Psoas muscle (tissue), 8 donors: ENCODE measurements around the gene ASIC4. TPM values are rescaled to one million over a fixed set of nuclear protein-coding genes. Genes with fewer than 3 reads are reported as not detected.

Experiments used
- ATAC-seq, 4 donors: fragments of 200-7000 bp; cut with Tn5 transposase; one replicate each; pipeline ENCODE4 v1.9.1; 2020; ENCODE audit warnings: moderate library complexity in 3 of 4, mild to moderate bottlenecking in 2 of 4
- DNase-seq, 2 donors: peaks; one replicate each; pipeline ENCODE4 v3.0.0-alpha.2; 2020
- H3K27ac ChIP-seq: fragments of 200-600 bp; one replicate; pipeline ENCODE4 v1.8.0; 2022
- H3K27me3 ChIP-seq, 3 donors: fragments of 200-600 bp in 1 of 3; one replicate each; pipeline versions ENCODE4 v1.6.1 to v1.8.0; 2013 to 2022; ENCODE audit warnings: low read length in 2 of 3, mild to moderate bottlenecking in 2 of 3, moderate library complexity in 1 of 3; ENCODE audit not compliant: insufficient read depth in 3 of 3
- H3K36me3 ChIP-seq, 2 donors: fragments of 200-600 bp in 1 of 2; one replicate each; pipeline versions ENCODE4 v1.6.1 to v1.8.0; 2013 to 2022; ENCODE audit warnings: low read depth in 1 of 2, mild to moderate bottlenecking in 1 of 2, moderate library complexity in 1 of 2; ENCODE audit not compliant: insufficient read depth in 1 of 2
- H3K4me1 ChIP-seq: fragments of 200-600 bp; one replicate; pipeline ENCODE4 v1.8.0; 2022
- H3K4me3 ChIP-seq: fragments of 200-600 bp; one replicate; pipeline ENCODE4 v1.8.0; 2022; ENCODE audit warnings: mild to moderate bottlenecking
- H3K9me3 ChIP-seq: fragments of 200-600 bp; one replicate; pipeline ENCODE4 v1.8.0; 2022
- WGBS, 3 donors: extraction: QIAGEN DNeasy Blood & Tissue Kit; methylation state at CpG; one replicate each; pipeline versions ENCODE4 v1.1.6 to v1.1.7; 2013; 5-methylcytosine and 5-hydroxymethylcytosine counted together
- intact Hi-C, 2 donors: fragments of 100-400 bp; cut with DNase I; formaldehyde crosslinking; loops; one replicate each; pipeline versions ENCODE4 v1.11.0 to v1.14.2; 2022
- polyA plus RNA-seq, 3 donors: library from polyadenylated mRNA; stranded (reverse); fragments of 200-250 nt; gene quantifications; one replicate each; pipeline ENCODE4 v1.2.3, GENCODE V29; 2013
- total RNA-seq, 4 donors: library from RNA; stranded (reverse); fragmentation: NEBNext Ultra II Directional in 2 of 4; extraction: Animal tissue kit (Norgen Biotek cat#: 25700) in 2 of 4; gene quantifications; one replicate each; pipeline versions ENCODE4 v1.2.1 to v1.2.4, GENCODE V29; 2021 to 2023
- TF ChIP-seq, protein P1 (sequence below): fragments of 200-600 bp; IDR thresholded peaks from one replicate; pipeline ENCODE4 v1.8.0; 2022; ENCODE audit warnings: antibody characterized with exemption
- donor health status: healthy with polysubstance abuse.
- donor health status: DM: no; HTN: no; CAD: no; lungs with moderate emphysema.
- donor health status: Bipolar disorder and iron deficiency.
- donor health status: healthy.
- donor health status: DM: yes; HTN: yes; CAD: no.
- donor health status: DM: no; HTN: no; CAD: no.
- donor health status: DM: no; HTN: no; CAD: no.
- donor health status: DM: yes; HTN: yes; CAD: no.

Gene ASIC4
- total and polyA plus RNA-seq, 7 donors: 0.03 to 0.34 (median 0.26) TPM; not detected in 3

DNA sequence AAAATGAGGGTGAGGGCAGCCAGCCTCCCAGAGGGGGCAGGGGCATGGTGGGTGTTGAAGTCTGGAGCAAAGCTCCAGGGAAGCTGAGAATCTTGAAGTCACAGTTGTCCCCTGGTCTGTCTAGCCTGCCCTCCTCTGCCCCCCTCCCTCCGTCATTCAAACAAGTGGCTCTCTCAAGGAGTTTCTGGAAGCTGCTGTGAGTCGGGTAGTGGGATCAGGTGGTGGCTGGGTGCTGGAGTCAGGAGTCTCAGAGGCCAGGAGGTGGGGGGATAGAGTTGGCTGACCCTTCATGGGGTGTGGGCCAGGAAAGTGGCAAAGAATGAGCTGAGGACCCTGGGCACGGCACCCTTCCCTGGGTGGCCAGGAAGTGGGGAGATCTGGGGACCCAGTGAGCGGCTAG is 495 bp upstream of the ASIC4 start:
- peaks cover 7% of the 10 kb centered on the region for H3K4me1 ChIP-seq
- H3K9me3 ChIP-seq: no peaks in the 10 kb centered on the region
- WGBS, 3 donors: 26 to 37% (median 26%) methylated on average over 4 of the region's 4 CpGs
- TF ChIP-seq, protein P1, sequence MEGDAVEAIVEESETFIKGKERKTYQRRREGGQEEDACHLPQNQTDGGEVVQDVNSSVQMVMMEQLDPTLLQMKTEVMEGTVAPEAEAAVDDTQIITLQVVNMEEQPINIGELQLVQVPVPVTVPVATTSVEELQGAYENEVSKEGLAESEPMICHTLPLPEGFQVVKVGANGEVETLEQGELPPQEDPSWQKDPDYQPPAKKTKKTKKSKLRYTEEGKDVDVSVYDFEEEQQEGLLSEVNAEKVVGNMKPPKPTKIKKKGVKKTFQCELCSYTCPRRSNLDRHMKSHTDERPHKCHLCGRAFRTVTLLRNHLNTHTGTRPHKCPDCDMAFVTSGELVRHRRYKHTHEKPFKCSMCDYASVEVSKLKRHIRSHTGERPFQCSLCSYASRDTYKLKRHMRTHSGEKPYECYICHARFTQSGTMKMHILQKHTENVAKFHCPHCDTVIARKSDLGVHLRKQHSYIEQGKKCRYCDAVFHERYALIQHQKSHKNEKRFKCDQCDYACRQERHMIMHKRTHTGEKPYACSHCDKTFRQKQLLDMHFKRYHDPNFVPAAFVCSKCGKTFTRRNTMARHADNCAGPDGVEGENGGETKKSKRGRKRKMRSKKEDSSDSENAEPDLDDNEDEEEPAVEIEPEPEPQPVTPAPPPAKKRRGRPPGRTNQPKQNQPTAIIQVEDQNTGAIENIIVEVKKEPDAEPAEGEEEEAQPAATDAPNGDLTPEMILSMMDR: no peak
- H3K27ac ChIP-seq: no peak overlapping the region
- H3K4me3 ChIP-seq: no peak overlapping the region
- intact Hi-C loops: no loop called here
- H3K36me3 ChIP-seq: no peaks in the 10 kb centered on the region
- peaks cover 0 to 50% (median 23%) of the 10 kb centered on the region in 3 donors for H3K27me3 ChIP-seq
- DNase-seq (no peak), ATAC-seq (no peak)

DNA sequence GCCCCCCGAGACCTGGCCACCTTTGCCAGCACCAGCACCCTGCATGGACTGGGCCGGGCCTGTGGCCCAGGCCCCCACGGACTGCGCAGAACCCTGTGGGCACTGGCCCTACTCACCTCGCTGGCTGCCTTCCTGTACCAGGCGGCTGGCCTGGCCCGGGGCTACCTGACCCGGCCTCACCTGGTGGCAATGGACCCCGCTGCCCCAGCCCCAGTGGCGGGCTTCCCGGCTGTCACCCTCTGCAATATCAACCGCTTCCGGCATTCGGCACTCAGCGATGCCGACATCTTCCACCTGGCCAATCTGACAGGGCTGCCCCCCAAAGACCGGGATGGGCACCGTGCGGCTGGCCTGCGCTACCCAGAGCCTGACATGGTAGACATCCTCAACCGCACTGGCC is 554 bp downstream of the ASIC4 start:
- WGBS, 3 donors: 83 to 88% (median 84%) methylated on average over 19 to 21 of the region's 21 CpGs
- intact Hi-C loops: no loop called here
- ATAC-seq: no peak

DNA sequence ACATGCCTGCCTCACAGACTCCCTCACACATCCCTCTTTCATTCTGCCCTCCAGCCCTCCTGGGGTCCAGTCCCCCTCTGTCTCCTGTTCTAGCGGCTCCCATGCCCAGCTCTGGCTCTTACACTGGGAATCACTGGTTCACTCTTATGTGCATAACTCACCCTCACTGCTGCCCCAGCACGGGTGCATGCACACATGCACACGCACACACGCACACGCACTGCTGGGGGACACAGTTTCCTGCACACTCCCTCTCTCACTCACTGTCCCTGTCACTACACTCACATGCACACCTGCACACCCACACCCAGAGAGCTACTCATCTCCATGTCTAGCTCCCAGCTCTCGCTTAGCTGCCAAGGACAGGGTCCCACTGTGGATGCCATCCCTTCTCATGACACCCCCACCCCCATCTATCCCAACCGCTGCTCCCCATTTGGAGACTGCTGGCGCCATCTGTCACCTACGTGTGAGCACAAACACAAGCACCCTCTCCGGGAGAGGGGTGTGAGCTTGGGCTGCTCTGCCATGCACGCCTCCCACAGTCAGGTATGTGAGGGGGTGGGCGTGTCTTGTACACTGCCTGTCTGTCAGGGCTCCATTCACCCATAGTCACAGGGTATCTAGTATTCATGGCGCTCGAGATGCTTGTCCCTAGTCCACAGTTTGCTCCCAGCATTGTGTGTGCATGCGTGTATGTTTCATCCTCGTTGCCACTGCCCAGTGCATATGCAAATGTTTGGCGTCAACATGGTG is 1.8 kb downstream of the ASIC4 start:
- intact Hi-C loops: no loop called here
- peaks cover 7% of the 10 kb centered on the region for H3K4me1 ChIP-seq
- DNase-seq: no peak

More for the DNA sequence above, 554 bp downstream of the ASIC4 start:
- H3K36me3 ChIP-seq: no peaks in the 10 kb centered on the region
- H3K4me1 ChIP-seq: peaks cover 7% of the 10 kb centered on the region
- no peak for DNase-seq
- TF ChIP-seq, protein P1: no peak
- no peaks in the 10 kb centered on the region for H3K9me3 ChIP-seq
- H3K27ac ChIP-seq: no peak overlapping the region
- H3K27me3 ChIP-seq: peaks cover 0 to 46% (median 21%) of the 10 kb centered on the region in 3 donors
- H3K4me3 ChIP-seq: no peak overlapping the region

DNA sequence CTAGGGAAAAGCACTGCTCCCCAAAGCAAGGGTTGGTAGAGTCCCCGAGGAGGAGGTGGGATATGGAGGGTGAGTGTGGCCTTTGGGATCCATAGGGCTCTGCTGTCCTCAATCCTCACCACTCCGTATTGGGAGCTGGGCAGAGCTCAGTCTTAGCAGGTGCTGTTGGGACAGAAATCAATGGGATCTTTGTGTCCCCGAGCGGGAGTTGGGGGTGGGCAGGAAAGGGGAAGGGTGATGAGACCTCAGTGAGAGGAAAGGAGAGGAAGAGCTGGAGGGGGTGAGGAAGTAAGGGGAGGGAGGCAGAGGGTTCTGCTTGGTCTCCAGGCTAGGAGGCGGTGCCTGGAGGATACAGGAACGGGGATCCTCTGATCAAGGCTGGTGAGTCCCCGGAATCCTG is 2.6 kb downstream of the ASIC4 start:
- Histone ChIP-seq H3K9me3 (no peaks in the 10 kb centered on the region), H3K27ac (no peak overlapping the region), H3K27me3 (peaks cover 0 to 39% (median 18%) of the 10 kb centered on the region in 3 donors), H3K4me3 (no peak overlapping the region), H3K36me3 (no peaks in the 10 kb centered on the region), H3K4me1 (peaks cover 7% of the 10 kb centered on the region)
- intact Hi-C loops: no loop called here
- no peak for DNase-seq
- 74 to 79% (median 77%) methylated on average over 7 of the region's 7 CpGs for WGBS, 3 donors
- no peak for ATAC-seq
- TF ChIP-seq, protein P1: no peak

More for the DNA sequence above, 1.8 kb downstream of the ASIC4 start:
- ATAC-seq: no peak
- H3K27ac ChIP-seq: no peak overlapping the region
- 78 to 87% (median 79%) methylated on average over 17 of the region's 17 CpGs for WGBS, 3 donors
- H3K9me3 ChIP-seq: no peaks in the 10 kb centered on the region
- no peak overlapping the region for H3K4me3 ChIP-seq
- peaks cover 0 to 38% (median 17%) of the 10 kb centered on the region in 3 donors for H3K27me3 ChIP-seq
- TF ChIP-seq, protein P1: no peak
- no peaks in the 10 kb centered on the region for H3K36me3 ChIP-seq
